Fibroblast of the conjunctiva (primary cell): Measurements from ENCODE around the gene POU4F3.
A peak's percentile ranks its signal among the peaks of the same experiment; 100 is the strongest.
"Not testable (repeated sequence)": the region's sequence is repeated elsewhere in the genome, so short reads cannot be mapped to it uniquely, and the experiment has no call there.

Experiments
- DNase-seq: peaks from one replicate; pipeline ENCODE4 v3.0.0-alpha.2; 2010; ENCODE audit warnings: low read depth

POU4F3 gene, protein sequence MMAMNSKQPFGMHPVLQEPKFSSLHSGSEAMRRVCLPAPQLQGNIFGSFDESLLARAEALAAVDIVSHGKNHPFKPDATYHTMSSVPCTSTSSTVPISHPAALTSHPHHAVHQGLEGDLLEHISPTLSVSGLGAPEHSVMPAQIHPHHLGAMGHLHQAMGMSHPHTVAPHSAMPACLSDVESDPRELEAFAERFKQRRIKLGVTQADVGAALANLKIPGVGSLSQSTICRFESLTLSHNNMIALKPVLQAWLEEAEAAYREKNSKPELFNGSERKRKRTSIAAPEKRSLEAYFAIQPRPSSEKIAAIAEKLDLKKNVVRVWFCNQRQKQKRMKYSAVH

DNA sequence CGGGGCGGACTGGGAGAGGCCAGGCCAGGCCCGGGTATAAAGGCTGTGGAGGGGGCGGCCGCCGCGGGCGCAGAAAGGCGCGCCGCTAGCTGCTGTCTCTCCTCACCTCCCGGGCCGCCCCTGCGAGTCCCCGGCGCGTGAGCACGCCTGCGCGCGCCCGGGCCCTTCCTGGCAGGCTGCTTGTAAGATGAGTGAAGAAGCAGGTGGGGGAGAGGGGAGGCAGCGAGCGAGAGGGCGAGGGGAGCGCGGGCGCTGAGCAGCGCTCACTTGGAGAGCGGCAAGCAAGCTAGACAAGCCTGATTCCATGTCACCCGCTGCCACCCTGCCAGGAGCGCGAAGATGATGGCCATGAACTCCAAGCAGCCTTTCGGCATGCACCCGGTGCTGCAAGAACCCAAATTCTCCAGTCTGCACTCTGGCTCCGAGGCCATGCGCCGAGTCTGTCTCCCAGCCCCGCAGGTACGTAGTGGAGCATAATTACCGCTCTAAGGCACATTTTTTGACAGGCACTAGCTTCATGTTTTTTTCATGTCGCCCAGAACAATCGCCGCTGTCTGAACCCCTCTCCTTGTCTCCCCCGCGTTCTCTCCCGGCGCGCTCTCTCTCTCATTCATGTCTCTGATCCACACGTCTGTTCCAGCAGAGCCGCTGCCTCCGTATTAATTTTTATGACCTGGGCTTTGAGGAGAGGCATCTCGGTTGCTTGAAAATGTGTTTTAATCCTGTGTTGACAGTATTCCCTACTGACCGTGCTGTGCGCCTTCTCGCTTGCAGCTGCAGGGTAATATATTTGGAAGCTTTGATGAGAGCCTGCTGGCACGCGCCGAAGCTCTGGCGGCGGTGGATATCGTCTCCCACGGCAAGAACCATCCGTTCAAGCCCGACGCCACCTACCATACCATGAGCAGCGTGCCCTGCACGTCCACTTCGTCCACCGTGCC is at the start of gene POU4F3:
TSS of gene POU4F3 (plus strand) at position 66 of the 941 bp plus-strand sequence. CDS start at position 340, 274 bp downstream.
- DNase-seq: no peak

- DNase-seq: no peak
These were observed 48.3 kb upstream of the POU4F3 start for GRCh38 chr5:146290318-146290717.

GRCh38 chr5:146291421-146292074 is 47.1 kb upstream of the POU4F3 start:
- DNase-seq: peak; percentile 20

DNA sequence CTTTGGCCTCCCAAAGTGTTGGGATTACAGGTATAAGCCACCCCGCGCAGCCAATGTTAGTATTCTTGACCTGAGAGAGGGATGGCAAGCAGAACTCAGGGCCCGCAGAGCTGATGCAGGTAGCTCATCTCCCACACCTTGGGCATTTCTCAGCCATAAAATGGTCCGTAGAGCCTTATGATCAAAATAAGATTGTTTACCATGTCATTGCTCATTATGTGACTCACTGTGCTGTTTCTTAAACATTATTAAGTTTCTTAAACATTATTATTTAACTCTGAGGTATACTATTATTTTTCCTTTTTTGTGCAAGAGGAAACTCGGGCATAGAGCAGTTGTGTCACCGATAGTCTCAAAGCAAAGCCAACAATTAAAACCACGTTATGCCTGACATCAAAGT is 42.4 kb upstream of the POU4F3 start:
- DNase-seq: no peak

DNA sequence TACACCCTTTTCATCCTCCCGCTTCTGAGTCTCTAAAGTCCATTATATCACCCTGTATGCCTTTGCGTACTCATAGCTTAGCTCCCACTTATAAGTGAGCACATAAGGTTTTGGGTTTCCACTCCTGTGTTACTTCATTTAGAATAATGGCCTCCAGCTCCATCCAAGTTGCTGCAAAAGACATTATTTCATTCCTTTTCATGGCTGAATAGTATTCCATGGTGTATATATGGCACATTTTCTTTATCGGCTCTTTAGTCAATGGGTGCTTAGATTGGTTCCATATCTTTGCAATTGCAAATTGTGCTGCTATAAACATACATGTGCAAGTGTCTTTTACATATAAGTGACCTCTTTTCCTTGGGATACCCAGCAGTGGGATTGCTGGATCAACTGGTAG is 39.7 kb upstream of the POU4F3 start:
- DNase-seq: not testable (repeated sequence)

DNA sequence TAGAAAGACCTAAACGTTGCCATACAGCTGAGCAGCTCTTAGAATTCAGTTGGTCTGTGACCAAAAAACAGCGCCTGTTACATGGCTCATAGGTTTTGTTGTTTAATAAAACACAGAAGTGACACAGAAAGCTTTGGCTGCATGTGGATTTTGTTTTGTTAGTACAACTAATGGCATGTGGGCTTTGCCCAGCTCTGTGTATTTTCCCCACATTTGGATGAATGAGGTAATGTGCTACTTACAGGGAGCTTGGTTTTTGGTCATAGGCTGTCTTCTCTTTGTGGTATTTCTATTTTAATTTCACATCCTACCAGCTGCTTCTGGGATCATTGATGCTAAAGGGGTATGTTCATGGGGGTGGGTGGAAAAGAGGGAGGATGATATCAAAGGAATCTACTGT is 37.0 kb upstream of the POU4F3 start:
- no peak for DNase-seq

DNA sequence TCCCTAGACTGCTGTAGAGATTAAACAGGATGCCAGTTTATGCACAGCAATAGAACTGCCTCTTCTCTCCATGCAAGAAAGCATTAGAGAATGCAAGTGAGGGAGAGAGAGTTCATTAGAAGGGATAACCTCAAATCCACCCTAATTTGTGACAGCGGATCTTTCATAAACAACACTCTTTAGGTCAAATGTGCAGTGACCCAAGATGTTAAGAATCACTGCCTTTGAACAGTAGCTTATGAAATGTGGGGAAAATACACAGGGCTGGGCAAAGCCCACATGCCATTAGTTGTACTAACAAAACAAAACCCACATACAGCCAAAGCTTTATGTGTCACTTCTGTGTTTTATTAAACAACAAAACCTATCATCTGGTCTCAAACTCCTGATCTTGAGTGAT is 36.2 kb upstream of the POU4F3 start:
- DNase-seq: no peak

DNA sequence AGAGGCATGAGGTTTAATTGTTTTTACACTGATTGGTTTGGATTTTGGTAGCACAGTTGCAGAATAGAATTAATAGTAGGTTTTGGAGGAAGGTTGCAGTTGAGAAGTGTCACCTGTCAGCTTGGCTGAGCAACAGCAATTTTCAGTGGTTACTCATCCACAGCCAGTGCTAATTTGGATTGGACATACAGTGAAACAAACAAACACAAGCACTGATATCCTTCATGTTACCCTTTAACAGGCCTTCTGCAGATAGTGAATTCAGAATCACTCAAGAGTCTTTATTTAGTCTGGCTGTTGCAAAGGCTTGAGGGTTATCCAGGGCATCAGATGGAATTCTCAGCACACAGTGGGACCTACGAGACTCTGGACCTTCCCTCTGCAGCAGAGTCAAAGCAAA is 31.8 kb upstream of the POU4F3 start:
- DNase-seq: no peak

- no peak for DNase-seq
These were observed 30.8 kb upstream of the POU4F3 start for GRCh38 chr5:146307796-146308195.

DNA sequence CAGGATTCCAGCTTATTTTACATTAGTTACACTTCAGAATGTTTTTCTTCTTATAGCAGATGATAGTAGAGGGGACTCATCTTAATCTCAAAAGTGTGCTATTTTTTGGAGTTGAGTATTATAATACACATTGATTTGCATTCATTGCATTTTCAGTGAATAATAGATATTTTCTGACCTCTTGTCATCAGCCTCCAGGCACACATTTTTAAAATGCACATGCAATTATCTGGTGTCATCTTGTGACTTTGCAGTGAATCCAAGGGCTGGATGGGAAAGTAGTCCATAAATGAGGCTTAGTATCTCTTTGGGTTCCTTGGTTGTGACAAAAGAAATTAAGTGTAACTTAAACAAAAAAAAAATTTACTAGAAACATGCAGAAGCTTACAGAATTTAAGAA is 28.1 kb upstream of the POU4F3 start:
- no peak for DNase-seq

DNA sequence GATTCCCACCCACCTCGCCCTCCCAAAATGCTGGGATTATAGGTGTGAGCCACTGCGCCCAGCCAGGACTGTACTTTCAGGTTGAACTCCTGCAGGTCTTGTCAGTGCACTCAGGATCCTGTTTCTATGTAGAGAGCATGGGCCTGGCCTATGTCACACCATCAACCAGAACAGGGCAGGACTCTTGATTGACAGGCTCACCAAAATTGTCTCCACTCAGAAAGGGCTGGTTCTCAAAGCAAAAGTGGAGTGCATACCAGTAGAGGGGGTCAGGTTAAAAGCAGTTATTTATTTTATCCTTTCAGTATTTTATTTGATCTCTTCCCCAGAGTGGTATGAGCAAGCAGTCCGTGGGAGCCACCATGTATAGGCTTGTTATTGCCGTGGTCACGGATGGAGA is 27.4 kb upstream of the POU4F3 start:
- DNase-seq: no peak

- no peak for DNase-seq
These were observed 25.6 kb upstream of the POU4F3 start for GRCh38 chr5:146313027-146313426.

GRCh38 chr5:146321571-146321970 is 17.1 kb upstream of the POU4F3 start:
- DNase-seq: no peak

- DNase-seq: no peak
These were observed 11.3 kb upstream of the POU4F3 start for GRCh38 chr5:146327257-146327870.

DNA sequence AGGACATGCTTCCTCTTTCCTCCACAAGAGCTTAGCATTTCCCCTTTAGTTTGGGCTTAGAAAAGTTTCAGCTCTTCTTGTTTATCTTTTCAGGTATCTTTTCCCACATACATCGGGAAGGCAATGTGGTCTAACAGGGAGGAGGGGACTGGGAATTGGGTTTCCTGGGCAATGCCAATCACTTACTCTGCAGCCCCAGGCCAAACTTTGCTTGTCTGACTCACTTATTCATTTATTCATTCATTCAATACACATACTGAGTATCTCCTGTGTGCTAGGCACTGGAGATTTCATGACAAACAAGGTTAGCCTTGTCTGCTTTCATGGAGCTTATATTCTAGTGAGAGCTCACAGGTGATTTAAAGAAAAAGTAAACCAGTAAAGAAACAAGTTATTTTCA is 10.7 kb upstream of the POU4F3 start:
- no peak for DNase-seq

DNA sequence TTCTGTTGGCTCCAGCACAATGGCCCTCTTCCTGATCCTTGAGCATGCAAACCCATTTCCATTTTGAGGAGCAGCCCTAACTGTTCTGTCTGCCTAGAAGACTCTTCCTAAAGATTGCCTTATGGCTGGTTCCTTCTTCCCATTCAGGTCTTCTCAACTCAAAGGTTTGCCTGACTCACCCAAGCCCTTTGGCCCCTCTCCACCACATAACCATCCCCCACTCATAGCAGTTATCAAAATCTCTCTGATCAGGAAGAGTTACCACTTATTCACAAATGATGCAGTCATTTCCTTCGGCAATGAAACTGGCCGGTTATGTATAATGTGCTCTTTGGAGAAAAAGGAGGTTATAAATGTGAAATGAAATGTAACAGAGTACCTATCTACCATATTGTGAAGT is 8.9 kb upstream of the POU4F3 start:
- no peak for DNase-seq

- no peak for DNase-seq
These were observed 7.2 kb upstream of the POU4F3 start for GRCh38 chr5:146331423-146331822.

DNA sequence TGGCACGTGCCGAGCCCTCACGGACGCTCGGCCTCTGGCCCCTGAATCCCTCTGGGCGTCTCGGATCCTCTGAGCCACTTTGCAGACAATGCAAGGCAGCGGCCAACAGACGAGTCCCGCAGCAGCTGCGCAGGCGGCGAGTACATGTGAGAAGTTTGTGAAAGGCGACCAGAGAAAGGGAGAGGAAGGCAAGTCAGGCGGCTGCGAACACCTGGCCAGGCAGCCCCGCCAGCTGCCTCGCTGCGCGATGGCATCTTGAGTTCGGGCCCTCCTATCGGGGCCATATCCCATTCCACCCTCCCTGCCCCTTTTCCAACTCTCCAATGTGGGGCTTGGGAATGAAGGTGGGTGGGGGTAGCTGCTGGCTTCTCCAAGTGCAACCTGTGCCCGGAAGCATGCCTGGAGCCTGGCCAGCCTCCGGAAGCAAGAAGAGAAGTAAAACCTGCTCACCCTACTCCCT is 4.5 kb upstream of the POU4F3 start:
- DNase-seq: no peak

GRCh38 chr5:146336197-146336596 is 2.4 kb upstream of the POU4F3 start:
- no peak for DNase-seq

GRCh38 chr5:146337264-146337904 is 1.3 kb upstream of the POU4F3 start:
- no peak for DNase-seq

DNA sequence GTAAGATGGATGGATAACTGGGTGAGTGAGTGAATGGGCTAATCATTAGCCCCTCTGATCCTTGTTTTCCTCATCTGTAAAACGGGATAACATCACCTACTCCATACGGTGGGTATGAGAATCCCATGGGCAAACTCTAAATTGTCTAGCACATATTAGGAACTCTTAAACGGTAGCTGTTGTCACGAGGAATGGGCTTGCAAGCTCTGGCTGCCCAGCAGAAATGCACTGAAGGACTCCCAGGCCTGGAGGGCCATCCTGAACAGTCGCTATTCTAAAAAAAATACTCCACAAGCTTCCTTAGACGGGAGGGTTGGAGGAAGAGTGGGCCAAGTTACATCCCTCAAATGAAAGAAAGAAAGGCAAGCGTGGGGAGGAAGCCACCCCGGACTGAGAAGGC is 711 bp upstream of the POU4F3 start:
- DNase-seq: no peak
